ENCODE measurements around the gene SLC9A1.
A peak's percentile ranks its signal among the peaks of the same experiment; 100 is the strongest.

SLC9A1 gene

GRCh38 chr1:27101696-27102095 lies 53.2 kb downstream of the SLC9A1 start:
- DNase-seq, result no peak

DNA sequence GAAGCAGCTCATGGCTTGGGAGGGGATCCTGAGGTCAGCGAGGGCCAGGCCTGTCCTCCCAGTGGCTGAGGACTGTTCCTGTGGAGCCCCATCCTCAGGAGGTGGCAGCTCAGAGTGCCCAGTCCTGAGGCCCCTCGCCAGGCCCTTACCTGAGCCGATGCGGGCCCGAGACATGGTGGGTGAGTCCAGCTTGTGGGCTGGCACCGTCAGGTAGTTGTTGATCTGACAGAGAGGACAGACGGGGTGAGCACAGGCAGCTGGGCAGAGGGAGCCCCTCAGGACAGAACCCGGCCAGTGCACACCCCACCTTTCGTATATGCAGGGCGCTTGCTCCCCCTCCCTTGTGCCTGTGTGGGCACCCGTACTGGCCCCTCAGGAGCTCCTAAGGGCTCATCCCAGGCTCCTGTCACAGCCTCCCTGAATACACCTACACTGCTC lies 53.9 kb downstream of the SLC9A1 start:
- no peak for DNase-seq

DNA sequence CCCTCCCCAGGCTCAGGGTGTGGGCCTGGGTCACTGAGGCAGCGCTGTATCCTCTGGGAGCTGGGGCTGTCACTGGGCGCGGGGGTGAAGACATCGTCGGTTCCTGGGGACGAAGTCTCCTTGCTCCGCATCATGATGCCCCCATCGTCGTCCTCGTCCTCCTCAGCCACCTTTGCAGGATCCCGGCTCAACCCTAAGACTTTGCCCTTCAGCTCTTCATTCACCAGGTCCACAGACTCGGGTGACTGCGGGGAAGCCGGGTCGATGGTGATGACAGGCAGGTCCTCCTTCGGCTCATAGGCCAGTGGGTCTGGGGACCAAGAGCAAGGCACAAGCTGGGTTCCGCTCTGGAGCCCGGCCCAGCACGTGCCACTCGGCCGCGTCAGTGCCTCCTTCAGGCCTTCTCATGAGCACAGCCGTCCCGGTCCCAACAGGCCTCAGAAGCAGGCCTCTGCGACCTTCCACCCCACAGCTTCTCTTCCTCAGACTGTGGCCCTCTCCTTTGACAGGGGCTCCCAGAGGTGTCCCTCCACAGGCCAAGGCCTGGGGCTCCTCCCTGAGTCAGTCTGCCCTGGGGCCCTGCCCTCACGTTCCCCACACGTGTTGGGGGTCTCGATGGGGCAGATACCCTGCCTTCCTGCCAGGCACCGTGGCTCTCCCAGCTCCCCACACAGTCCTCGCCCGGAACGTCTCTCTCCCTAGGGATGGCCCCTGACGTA lies 54.4 kb downstream of the SLC9A1 start:
- no peak for DNase-seq

- DNase-seq, result peak; percentile 30
Observed at GRCh38 chr1:27099587-27100334, 55.2 kb downstream of the SLC9A1 start.

GRCh38 chr1:27099135-27099586 lies 55.8 kb downstream of the SLC9A1 start:
- no peak for DNase-seq

DNA sequence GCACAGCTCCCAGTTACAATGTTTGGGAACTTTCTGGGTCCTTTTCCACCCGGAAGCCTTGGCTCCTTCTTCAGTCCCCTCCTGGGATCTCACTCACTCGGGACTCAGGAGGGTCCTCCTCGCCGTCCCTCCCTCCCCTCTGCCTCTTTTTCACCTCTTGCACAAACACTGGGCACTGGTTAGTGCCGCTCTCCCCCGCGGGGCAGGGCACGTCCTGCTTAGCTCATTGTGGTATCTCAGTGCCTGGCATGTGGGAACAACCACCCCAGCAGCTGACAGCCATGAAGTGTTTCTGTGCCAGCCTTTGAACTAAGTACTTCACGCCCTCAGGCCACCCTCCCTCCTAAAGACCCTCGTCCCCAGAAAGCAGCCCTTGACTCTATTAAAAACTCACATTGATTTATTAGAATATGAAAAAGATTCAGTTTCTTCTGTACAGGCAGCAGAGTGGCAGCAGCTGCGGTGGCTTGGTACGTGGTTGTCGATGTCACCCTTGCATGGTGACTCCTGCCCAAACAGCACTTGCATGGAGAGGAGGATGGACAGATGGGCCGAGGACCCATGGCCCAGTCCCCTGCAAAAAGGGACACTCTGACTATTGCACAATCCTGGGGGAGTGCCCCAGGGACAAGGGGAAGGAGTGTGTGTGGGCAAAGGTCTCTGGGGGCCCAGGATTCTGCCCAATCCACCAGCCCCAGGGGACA lies 56.3 kb downstream of the SLC9A1 start:
- no peak for DNase-seq

DNA sequence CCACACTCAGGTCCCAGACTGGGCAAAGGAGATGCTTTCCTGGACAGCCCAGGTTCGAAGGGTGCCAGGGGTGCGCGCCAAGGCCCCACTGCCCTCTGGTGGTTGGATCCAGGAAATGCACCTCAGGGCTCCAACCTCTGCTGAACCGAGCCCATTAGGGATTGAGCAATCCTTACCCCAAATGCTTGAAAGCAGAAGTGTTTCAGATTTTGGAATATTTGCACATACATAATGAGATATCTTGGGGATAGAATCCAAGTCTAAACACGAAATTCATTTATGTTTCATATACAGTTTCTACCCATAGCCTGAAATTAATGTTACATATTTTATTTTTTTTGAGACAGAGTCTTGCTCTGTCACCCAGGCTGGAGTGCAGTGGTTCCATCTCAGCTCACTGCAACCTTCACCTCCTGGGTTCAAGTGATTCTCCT lies 57.4 kb downstream of the SLC9A1 start:
- DNase-seq, result peak; percentile 83

GRCh38 chr1:27095576-27095975 lies 59.3 kb downstream of the SLC9A1 start:
- no peak for DNase-seq

- no peak for DNase-seq
Observed at GRCh38 chr1:27092888-27093287, 62.0 kb downstream of the SLC9A1 start.

GRCh38 chr1:27090911-27091310 lies 64.0 kb downstream of the SLC9A1 start:
- no peak for DNase-seq

DNA sequence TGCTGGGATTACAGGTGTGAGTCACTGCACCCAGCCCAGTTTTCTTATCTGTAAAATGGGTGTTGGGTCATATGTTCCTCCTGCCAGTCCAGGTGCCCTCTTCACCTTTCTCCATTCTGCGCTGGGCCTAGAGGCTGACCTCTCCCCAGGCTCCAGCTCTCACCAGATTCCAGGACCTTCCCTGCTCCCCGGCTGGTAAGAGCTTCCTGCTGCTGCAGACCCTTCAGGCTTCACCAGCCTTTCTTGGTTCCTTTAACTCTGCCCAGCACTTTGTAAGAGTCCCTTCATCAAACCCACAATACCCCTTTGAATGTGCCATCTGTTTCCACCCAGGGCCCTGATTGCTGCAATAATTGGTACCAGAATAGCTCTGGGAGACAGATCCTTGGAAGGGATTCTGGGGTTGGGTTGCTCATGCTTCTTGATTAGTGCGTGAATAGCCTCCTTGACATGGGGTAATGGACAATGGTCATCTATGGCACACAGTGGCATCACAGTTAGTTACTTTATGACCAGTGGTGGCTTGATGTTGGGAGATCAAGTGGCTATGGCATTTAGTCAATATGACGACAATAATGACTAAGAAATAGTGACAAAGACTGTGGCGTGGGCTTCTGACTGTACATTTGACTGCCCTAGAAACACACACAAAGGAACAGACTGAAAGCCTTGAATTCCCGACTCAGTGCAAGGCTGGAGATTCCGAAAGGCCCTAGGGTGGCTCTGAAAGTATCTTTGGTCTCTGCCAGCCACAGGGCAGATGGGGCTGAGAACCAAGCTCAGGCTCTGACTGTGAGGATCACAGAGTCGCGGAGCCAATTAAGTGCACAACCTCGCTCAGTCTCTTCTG lies 67.3 kb downstream of the SLC9A1 start:
- DNase-seq, result no peak

DNA sequence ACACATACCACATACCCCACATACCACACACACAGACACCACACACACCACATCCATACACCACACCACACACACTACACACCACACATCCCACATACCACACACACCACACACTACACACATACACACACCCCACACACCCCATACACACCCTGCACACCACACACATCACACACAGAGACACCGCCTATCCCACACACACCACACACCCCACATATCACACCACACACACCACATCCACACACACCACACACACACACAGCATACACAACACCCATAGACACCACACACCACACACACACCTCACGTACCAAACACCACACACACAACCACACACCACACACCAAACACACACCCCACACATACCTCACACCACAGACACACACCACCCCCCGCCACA lies 68.3 kb downstream of the SLC9A1 start:
- no peak for DNase-seq

DNA sequence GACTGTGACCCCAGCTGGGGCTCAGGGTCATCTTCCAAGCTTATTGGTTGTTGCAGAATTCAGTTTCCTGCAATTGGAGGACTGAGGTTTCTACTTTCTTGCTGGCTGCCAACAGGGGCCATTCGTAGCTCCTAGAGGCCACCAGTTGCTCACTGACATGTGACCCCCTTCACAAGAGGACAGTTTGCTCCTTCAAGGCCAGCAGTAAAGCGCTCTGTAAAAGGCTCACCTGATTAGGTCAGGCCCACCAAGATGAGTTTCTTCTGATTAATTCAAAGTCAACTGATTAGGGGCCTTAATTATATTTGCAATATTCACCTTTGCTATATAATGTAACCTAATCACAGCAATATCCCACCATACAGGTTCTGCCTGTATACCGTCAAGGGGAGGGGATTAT lies 68.9 kb downstream of the SLC9A1 start:
- no peak for DNase-seq

- DNase-seq, result no peak
Observed at GRCh38 chr1:27084107-27084506, 70.8 kb downstream of the SLC9A1 start.

- no peak for DNase-seq
Observed at GRCh38 chr1:27077968-27078367, 77.0 kb downstream of the SLC9A1 start.

DNA sequence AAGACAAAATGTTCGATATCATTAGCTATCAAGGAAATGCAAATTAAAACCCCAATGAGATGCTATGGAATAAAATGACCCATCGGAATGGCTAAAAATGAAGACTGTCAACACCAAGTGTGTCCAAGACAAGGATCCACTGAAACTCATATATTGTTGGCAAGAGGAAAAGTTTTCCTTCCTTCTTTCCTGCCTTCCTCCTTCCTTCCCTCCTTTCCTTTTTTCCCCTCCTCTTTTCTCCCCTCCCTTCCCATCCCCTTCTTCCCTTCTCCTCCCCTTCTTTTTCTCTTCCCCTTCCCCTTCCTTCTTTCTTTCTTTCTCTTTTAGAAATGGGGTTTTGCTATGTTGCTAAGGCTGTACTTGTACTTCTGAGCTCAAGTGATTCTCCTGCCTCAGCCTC lies 78.1 kb downstream of the SLC9A1 start:
- no peak for DNase-seq

DNA sequence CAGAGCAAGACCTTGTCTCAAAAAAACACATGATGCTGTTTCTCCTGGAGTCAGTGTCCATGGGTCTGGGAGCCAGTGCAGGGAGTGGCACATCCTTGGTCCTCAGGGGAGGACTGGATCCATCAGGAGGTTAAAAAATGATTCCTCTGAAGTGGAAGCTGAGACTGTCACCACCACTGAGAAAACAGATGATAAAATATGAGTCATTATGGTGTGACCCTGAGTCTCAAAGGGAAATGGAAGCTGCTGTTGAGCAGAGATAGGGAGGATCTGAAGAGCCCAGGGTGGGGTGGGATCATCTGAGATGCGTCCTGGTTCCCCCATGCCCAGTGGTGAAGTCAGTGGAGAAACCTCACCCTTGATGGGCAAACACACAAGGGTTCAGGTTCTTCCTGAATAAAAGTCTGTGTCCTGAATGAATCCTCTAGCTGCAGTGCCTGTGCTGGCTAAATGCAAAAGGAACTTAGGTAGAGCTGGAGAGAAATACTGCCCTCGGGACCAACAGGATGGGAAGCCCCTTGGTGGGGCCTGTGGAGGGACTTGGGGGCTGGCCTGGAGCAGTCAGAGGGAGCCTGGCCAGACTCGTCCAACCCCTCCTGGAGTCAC lies 80.6 kb downstream of the SLC9A1 start:
- DNase-seq, result no peak

GRCh38 chr1:27071049-27071416 lies 83.9 kb downstream of the SLC9A1 start:
- no peak for DNase-seq

DNA sequence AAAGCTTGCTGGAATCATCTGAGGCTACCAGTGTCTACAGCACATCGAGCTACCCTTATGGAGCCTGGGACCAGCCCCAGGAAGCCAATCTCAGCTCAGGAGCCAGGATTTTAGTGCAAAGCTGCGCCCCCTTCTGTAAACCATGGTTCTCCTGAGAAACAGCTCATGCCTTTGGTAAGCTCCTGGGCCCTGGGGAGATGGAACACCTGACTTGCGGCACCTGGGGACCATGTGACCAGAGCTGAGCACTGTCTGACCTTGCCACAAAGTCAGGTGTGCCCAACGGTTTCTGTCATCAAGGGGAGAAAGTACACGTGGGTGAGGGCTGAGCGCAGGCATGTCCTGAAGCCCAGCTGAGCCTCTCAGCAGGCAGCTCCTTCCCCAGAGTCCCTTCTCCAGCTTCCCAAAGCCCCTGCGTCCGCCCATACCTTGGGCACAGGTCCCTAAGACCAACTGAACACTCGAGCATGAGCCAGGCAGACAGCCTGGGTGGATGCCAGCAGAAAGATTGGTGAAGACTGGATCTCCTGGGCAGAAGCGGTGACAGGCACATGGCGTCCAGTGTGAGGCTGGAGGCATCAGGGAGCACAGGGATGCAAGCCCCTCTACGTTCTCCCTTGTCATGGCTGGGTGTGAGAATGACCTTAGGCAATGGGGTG lies 84.4 kb downstream of the SLC9A1 start:
- no peak for DNase-seq

DNA sequence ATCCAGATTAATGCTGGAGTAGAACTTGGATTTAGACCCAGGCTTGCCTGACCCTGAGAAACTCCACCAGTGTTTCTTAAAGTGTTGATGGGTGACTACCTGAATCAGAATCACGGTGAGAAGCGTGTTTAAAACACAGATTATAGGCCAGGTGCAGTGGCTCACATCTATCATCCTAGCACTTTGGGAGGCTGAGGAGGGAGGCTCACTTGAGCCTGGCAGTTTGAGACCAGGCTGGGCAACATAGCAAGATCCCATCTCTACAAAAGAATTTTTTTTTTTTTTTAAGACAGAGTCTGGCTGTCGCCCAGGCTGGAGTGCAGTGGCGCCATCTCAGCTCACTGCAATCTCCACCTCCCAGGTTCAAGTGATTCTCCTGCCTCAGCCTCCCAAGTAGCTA lies 86.0 kb downstream of the SLC9A1 start:
- DNase-seq, result no peak

- no peak for DNase-seq
Observed at GRCh38 chr1:27065999-27066630, 88.8 kb downstream of the SLC9A1 start.
